GM23338 (cell line): ENCODE measurements around the gene SLCO4A1. TPM values are rescaled to one million over a fixed set of nuclear protein-coding genes. Genes with fewer than 3 reads are reported as not detected.

Experiments
- ATAC-seq: fragments of 200-7000 bp; cut with Tn5 transposase; 3 replicates; pipeline ENCODE4 v1.9.1; 2020
- DNase-seq: peaks from one replicate; pipeline ENCODE4 v3.0.0-alpha.2; 2015; ENCODE audit warnings: low spot score
- H2AFZ ChIP-seq: fragments of 200-600 bp; sonication (generic); 2 replicates; pipeline ENCODE4 v1.8.0; 2016; ENCODE audit warnings: antibody characterized with exemption, mild to moderate bottlenecking, moderate library complexity
- H3F3A ChIP-seq: fragments of 200-600 bp; sonication (generic); replicated peaks from 2 replicates; pipeline ENCODE4 v1.8.0; 2017; ENCODE audit warnings: antibody characterized with exemption, mixed run types, low read depth
- H3K27ac ChIP-seq: fragments of 200-600 bp; sonication (generic); 2 replicates; pipeline ENCODE4 v1.6.1; 2016; ENCODE audit warnings: low read depth
- H3K27me3 ChIP-seq: fragments of 200-600 bp; sonication (generic); 2 replicates; pipeline ENCODE4 v1.8.0; 2016; ENCODE audit warnings: mild to moderate bottlenecking, mixed run types, moderate library complexity; ENCODE audit not compliant: insufficient read depth
- H3K36me3 ChIP-seq: fragments of 200-600 bp; sonication (generic); 2 replicates; pipeline ENCODE4 v1.8.0; 2016; ENCODE audit warnings: mild to moderate bottlenecking; ENCODE audit not compliant: insufficient read depth
- H3K4me1 ChIP-seq: fragments of 200-600 bp; sonication (generic); 2 replicates; pipeline ENCODE4 v1.8.0; 2016; ENCODE audit warnings: mild to moderate bottlenecking, moderate library complexity; ENCODE audit not compliant: insufficient read depth
- H3K4me2 ChIP-seq: fragments of 200-600 bp; sonication (generic); 2 replicates; pipeline ENCODE4 v1.7.1; 2017; ENCODE audit warnings: mixed run types
- H3K4me3 ChIP-seq: fragments of 200-600 bp; sonication (generic); 2 replicates; pipeline ENCODE4 v1.6.1; 2016; ENCODE audit warnings: mixed run types
- H3K79me2 ChIP-seq: fragments of 200-600 bp; sonication (generic); replicated peaks from 2 replicates; pipeline ENCODE4 v1.8.0; 2017; ENCODE audit warnings: mild to moderate bottlenecking; ENCODE audit not compliant: insufficient read depth
- H3K9me2 ChIP-seq: fragments of 200-600 bp; sonication (generic); 2 replicates; pipeline ENCODE4 v1.8.0; 2017; ENCODE audit not compliant: insufficient read depth
- H4K20me1 ChIP-seq: fragments of 200-600 bp; sonication (generic); replicated peaks from 2 replicates; pipeline ENCODE4 v1.8.0; 2017; ENCODE audit warnings: mild to moderate bottlenecking; ENCODE audit not compliant: insufficient read depth
- H3K27ac Mint-ChIP-seq: 2 replicates; pipeline ENCODE4 v1.8.0; 2020; ENCODE audit warnings: inconsistent platforms, mild to moderate bottlenecking, moderate library complexity, mixed read lengths
- H3K27me3 Mint-ChIP-seq: 3 replicates; pipeline ENCODE4 v1.8.0; 2022; ENCODE audit warnings: low read depth, mild to moderate bottlenecking, moderate library complexity, mixed read lengths, inconsistent platforms; ENCODE audit not compliant: insufficient read depth, poor library complexity
- H3K36me3 Mint-ChIP-seq: 3 replicates; pipeline ENCODE4 v1.8.0; 2021; ENCODE audit warnings: low read depth, mild to moderate bottlenecking, inconsistent platforms, moderate library complexity, mixed read lengths
- H3K4me1 Mint-ChIP-seq: 3 replicates; pipeline ENCODE4 v1.8.0; 2020; ENCODE audit warnings: mild to moderate bottlenecking, inconsistent platforms, mixed read lengths
- H3K4me3 Mint-ChIP-seq: 3 replicates; pipeline ENCODE4 v1.8.0; 2021; ENCODE audit warnings: moderate library complexity, mild to moderate bottlenecking, inconsistent platforms, mixed read lengths
- H3K9me3 Mint-ChIP-seq: 3 replicates; pipeline ENCODE4 v1.8.0; 2020; ENCODE audit warnings: moderate library complexity, mild to moderate bottlenecking, inconsistent platforms, mixed read lengths
- CTCF ChIP-seq, 2 experiments: fragments of 200-600 bp in 1 of 2; sonication (generic) in 1 of 2; conservative IDR thresholded peaks; 2 replicates each; pipeline versions ENCODE4 v1.5.1 to v1.6.1; 2016 to 2017; ENCODE audit warnings: antibody characterized with exemption in 2 of 2, low read depth in 2 of 2, mild to moderate bottlenecking in 2 of 2, moderate library complexity in 1 of 2
- ZNF114 ChIP-seq: fragments of 250-450 bp; sonication (Bioruptor Pico); IDR thresholded peaks from 2 replicates; pipeline ENCODE4 v1.5.0; 2020; ENCODE audit warnings: mild to moderate bottlenecking, moderate library complexity
- ZNF331 ChIP-seq: fragments of 250-450 bp; sonication (Bioruptor Pico); IDR thresholded peaks from 2 replicates; pipeline ENCODE4 v1.5.0; 2020; ENCODE audit warnings: low read depth, mild to moderate bottlenecking, moderate library complexity
- ZNF462 ChIP-seq: fragments of 250-450 bp; sonication (Bioruptor Pico); IDR thresholded peaks from 2 replicates; pipeline ENCODE4 v1.5.0; 2020; ENCODE audit warnings: mild to moderate bottlenecking, moderate library complexity
- polyA plus RNA-seq: library from polyadenylated mRNA; unstranded; fragments of >200 nt; fragmentation: Nextera tagmentation; extraction: Ambion mirVana; gene quantifications from 2 replicates; pipeline ENCODE4 v1.2.1, GENCODE V29; 2016
- total RNA-seq: library from RNA; depleted of rRNA; stranded (reverse); fragments of >200 nt; shearing (Covaris generic); gene quantifications from 2 replicates; pipeline ENCODE4 v1.2.3, GENCODE V29; 2014

The SLCO4A1 gene
- total and polyA plus RNA-seq, 2 experiments from 2014 or later, result 28.5 to 41.6 TPM

- Histone ChIP-seq H3K79me2 (no peaks in the 10 kb centered on the region), H3K4me3 (no peak overlapping the region), H3K27me3 (no peaks in the 10 kb centered on the region), H3F3A (0 out of 2 replicates have a peak, but pooled peaks cover 10% of the 10 kb centered on the region), H3K4me1 (peaks cover 2% of the 10 kb centered on the region; the same call in 1 of the 2 replicates), H3K36me3 (no peaks in the 10 kb centered on the region), H3K4me2 (no peak overlapping the region), H3K27ac (no peak overlapping the region), H4K20me1 (no peaks in the 10 kb centered on the region), H2AFZ (no peak overlapping the region), H3K9me2 (no peaks in the 10 kb centered on the region)
- Mint-ChIP-seq H3K27ac (no peak overlapping the region), H3K27me3 (peaks cover 9% of the 10 kb centered on the region), H3K9me3 (no peaks in the 10 kb centered on the region), H3K4me1 (peaks cover 16% of the 10 kb centered on the region), H3K36me3 (no peaks in the 10 kb centered on the region), H3K4me3 (no peak overlapping the region)
- TF ChIP-seq ZNF114 (no peak), CTCF (conservative IDR thresholded peaks at IDR 0.05; ENCODE audit: low read depth in 2 of 2) (no peak), ZNF462 (no peak), ZNF331 (CRISPR knock-in tag) (no peak)
- ATAC-seq (no peak), DNase-seq (no peak)
These were observed 42.8 kb upstream of the SLCO4A1 start for GRCh38 chr20:62599216-62600110.
